Measurements from ENCODE around the gene DCP1B.
A peak's percentile ranks its signal among the peaks of the same experiment; 100 is the strongest.

Gene DCP1B

DNA sequence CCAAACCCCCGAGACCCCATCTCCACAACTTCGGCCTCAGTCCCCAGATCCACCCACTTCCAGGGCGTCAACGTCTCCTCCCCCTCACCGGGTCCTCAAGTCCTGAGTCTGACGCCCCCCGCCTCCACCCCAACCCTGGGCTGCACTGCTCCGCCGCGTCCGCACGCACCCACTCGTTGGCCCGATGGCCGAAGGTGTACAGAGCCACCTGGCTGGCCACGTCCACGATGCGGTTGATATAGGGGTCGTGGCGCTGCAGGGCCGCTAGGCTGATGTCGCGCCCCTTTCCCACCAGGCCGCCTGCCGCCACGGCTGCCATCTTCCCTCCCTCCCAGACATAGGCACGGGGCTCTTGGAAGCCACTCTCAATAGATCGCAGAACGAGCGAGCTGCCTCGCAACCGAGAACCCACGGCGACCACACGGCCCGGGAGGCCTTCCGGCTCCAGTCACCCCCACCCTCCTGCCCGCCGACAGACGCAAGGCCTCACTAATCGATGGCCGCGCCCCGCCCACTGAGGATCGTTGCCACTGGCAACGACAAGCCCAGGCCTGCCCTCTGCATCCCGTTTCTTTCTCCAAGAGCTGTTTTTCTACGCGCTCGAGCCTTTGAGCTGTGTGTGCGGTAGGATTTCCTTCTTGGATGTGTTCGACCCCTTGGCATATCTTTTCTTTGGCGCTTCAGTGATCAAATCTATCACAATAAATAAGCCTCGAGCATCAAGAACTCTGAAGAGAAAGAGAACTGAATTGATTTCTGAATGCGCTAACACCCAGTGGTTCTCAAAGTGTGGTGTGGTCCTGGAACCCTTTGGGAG, at the start of gene DCP1B:
Gene DCP1B, minus strand, starts transcription at position 345 of the 817 bp plus-strand sequence. Its CDS starts 26 bp downstream, at position 319.
- DNase-seq (ENCODE audit: low spot score), result peak; percentile 96

DNA sequence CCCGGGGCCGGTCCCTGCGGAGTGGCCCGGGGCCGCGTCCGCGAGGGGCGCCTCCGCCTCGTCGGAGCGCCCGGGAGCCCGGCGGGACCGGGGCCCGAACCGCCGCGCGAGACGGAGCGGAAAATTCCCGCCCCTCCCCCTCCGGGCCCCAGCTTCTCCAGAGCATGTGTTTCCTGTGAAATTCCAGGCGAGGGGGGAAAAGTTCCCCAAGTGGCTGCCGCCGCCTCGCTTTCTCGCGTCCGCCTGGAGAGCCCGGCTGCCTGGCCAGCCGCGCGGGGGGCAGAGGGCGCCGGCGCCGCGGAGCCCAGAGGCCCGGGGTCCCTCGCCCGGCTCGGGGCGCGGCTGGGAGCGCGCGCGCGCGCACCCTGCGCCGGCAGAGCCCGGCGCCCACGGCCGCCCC, 49.4 kb upstream of the DCP1B start:
- no peak for DNase-seq (ENCODE audit: low spot score)

GRCh38 chr12:2052826-2053678, 48.8 kb upstream of the DCP1B start, which contains the start of gene CACNA1C:
Gene CACNA1C, plus strand, starts transcription at chr12:2052987. Its CDS starts 576 bp downstream, at chr12:2053563.
- DNase-seq (ENCODE audit: low spot score), result no peak

DNA sequence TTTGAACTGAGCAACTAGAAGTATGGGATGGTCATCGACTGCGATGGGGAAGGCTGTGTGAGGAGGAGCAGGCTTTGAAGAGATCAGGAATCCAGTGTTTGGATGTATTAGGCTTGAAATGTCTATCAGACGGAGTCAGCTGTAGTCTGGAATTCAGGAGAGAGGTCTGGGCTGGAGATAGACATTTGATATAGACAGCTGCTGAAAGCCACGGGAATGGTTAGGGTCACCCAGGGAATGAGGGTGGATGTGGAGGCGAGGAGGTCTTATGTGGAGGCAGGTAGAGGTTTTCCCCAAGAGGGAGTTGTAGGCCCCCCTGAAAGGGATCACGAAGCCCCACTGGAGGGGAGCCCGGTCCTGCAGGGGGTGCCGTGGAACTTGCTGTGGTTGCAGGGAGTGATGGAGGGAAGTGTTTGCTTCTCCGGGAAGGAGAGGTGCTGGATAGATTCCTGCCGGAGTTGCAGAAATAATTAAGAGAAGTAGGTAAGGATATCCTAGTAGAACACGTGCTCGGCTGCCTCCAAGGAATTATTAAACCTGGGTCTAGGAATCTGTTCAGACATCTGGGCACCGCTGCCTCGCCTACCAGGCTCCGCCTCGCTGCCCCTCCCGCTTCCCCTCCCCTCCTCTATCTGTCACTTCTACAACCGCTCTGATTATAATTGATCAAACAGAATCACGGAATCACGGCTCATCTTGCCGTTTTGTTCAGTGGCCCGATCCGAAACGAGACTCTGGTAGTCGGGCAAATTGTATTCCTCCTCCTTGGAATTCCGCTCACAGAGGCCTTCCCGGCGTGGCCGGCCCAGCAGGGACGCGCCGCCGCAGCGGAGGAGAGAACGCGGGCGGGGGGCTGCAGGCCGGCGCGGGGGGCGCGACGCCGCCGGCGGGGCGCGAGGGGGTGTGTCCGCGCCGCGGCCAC, 47.7 kb upstream of the DCP1B start:
- no peak for DNase-seq (ENCODE audit: low spot score)

DNA sequence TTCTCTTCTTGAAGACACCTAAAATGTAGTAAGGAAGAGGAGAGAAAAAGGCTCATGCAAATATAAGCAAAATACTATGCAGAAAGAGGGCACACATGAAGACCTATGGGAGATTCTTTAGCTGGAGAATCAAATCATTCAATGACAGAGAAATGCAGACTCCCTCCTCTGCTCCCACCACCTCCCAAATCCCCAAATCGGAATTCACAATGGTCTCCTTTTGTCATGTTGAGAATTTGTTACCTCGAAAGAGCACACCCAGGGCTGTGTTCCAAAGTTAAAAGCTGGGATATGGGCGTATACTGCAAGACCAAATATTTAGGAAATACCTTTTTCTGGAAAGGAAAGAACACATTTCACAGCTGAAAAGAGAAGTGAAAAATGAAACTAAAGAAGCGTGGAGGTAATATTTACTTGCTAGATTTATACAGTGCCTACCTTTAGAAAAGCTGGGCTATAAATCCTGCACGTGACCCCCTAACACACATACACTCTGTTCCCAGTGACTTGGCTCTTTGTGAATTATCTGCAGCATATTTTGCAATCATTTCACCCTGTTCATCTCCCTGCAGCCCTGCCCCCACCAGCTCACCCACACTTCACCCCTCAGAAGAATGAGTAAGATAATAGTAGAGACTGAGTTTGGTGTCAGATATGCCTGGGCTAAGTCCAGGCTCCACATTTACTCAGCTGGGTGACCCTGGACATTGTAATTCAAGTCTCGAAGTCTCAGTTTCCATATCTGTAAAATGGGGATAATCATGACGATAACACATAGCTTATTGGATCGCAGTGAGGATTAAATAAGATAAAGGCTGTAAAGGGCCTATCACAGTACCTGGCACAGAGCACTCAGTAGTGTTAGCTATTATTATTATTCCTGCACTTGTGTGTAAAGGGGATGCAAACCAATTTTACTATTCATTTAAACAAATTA, 45.6 kb upstream of the DCP1B start:
- no peak for DNase-seq (ENCODE audit: low spot score)

GRCh38 chr12:2047752-2048151, 43.5 kb upstream of the DCP1B start:
- DNase-seq (ENCODE audit: low spot score), result no peak

- no peak for DNase-seq (ENCODE audit: low spot score)
These were observed 42.7 kb upstream of the DCP1B start for GRCh38 chr12:2046957-2047356.

- no peak for DNase-seq (ENCODE audit: low spot score)
These were observed 39.9 kb upstream of the DCP1B start for GRCh38 chr12:2044165-2044564.

DNA sequence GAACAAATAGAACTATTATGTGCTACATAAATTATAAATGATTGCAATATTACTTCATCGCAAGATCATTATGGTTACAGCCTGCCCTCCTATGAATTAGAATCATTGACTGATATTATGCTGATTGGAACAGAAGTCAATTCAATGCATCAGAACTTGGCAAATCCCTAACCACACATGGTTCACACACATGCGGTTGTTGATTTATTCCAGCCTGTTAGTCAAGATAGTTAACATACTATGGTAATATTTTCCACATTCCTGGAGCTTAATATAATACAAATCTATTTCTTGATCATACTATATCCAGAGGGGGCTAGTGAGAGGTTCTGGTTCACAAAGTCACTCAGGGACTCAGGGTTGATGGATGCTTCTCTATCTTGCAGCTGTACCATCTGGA, 38.8 kb upstream of the DCP1B start:
- DNase-seq (ENCODE audit: low spot score), result no peak

- no peak for DNase-seq (ENCODE audit: low spot score)
These were observed 34.8 kb upstream of the DCP1B start for GRCh38 chr12:2039034-2039433.

- no peak for DNase-seq (ENCODE audit: low spot score)
These were observed 31.3 kb upstream of the DCP1B start for GRCh38 chr12:2035431-2036055.

DNA sequence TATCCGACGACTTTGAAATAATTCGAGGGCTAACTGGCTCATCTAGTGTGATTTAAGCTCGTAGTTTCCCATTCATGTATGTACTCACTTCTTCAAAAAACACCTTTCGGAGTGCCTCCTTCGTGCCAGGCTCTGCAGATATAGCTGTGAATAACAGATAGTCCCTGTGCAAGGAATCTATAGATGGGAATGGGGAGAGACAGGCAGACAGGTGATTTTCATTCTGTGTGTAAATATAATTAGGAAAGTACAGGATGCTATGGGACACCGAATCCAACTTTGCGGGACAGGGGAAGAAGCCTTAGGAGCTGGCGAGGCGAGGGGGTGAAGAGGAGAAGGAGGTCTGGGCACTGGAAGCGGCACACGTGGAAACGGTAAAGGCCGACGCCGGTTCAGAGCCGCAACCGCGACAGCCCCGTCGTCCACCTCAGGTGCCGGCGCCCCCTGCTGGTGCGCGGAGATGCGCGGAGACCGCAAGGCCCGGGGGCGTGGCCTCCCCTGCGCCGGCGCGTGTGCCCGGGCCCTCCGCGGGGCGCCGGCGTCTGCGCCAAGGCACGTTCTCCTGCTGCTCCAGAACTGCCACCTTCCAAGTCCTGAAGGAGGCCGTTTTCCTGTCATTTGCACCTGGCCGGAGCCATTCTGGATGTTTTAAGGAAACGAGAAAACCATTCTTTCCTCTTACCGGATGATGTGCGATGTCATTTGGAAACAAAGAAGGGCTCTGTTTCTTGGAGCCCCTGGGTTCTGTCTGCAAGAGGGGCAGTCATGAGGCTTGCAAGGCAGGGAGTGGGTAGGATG, 30.6 kb upstream of the DCP1B start:
- peak; percentile 90 for DNase-seq (ENCODE audit: low spot score)

DNA sequence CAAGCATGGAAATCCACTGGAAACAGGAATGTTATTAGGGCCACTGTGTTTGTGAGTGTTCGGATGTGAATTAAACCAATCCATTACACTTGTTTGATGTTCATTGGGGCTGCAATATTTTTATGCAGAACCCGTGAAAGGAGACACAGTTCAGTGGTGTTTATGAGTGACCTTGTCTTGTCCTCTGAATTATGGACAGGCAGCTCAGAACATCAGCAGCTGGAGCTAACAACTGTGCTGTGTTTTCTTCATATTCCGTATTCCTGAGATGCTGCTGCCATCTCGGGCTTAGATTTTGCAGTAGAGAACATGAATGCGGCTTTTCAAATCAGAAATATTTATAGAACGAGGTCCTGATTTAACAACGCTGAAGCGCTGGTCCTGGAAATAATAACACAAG, 28.2 kb upstream of the DCP1B start:
- no peak for DNase-seq (ENCODE audit: low spot score)

GRCh38 chr12:2029851-2030250, 25.6 kb upstream of the DCP1B start:
- DNase-seq (ENCODE audit: low spot score), result peak; percentile 34

DNA sequence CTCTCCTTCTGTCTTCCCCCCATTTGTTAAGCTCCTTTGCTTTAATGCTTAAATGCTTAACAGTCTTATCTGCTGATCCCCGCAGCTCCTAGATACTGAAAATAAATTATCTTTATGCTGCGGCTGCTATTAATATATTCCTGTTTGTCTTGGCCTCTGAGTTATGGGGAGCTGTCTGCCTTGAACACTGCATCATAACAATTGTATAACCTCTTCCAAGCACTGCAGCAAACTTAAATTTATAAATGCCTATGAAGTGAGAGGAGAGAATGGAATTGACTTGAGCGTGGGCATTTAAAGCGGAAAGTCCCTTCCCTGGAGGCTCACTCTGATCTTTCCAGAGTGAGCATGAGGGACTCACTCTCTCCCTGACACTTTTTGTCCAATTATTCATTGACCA, 23.1 kb upstream of the DCP1B start:
- no peak for DNase-seq (ENCODE audit: low spot score)

DNA sequence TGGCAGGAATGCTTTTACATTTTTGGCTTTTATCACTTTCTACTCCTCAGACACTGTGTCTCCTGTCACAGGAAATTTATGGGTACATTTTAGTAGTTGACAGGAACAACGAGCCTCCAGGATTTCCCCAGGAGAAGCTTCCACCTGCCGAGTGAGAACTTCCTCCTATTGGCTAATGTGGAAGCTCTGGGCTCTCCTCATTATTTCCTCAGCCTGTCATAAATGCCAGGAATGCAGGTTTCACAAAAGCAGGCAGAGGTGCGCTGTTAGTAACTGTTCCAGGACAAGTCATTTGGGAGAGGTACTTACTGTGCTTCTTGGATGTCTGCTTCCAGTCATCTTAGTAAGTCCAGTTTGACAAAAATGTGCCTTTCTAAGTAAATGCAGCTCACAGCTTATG, 19.1 kb upstream of the DCP1B start:
- no peak for DNase-seq (ENCODE audit: low spot score)

GRCh38 chr12:2020511-2020910, 16.3 kb upstream of the DCP1B start:
- no peak for DNase-seq (ENCODE audit: low spot score)

GRCh38 chr12:2019126-2019525, 14.9 kb upstream of the DCP1B start:
- no peak for DNase-seq (ENCODE audit: low spot score)

DNA sequence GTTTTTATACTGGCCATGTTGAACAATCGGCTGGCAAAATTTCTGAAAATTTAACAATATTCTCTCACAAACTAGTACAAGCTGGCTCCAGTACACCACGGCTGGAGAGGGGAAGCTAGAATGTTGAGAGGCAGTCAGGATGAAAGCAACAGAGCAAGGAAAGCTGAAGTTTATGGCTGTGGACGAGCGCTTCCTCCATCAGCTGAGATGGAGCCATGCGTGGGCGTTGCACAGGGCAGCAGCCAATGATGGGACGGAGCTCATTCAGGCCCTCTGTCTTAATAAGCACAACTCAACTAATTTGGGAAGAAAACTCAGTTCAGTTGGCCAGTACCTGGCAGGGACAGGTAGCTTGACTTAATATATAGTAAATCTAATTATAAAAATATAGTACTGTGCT, 14.1 kb upstream of the DCP1B start:
- DNase-seq (ENCODE audit: low spot score), result no peak
